Astrocyte (in vitro differentiated cells and primary cell): Measurements from ENCODE around the gene CAMKMT. TPM values are rescaled to one million over a fixed set of nuclear protein-coding genes. Genes with fewer than 3 reads are reported as not detected.
A peak's percentile ranks its signal among the peaks of the same experiment; 100 is the strongest.

Experiments used
- DNase-seq: peaks from one replicate; pipeline ENCODE4 v3.0.0-alpha.2; 2010; ENCODE audit warnings: low read depth
- FAIRE-seq: peaks from 2 replicates; lab custom pipeline; 2011; peaks lifted over from hg19 to GRCh38; lab: Jason Lieb, UNC
- H2AFZ ChIP-seq: 2 replicates; pipeline ENCODE4 v1.6.0; 2012; ENCODE audit warnings: low read depth, low read length, inconsistent platforms
- H3K27ac ChIP-seq: 2 replicates; pipeline ENCODE4 v1.5.1; 2011; ENCODE audit warnings: low read depth, low read length, inconsistent platforms
- H3K27me3 ChIP-seq: 2 replicates; pipeline ENCODE4 v1.6.0; 2011; ENCODE audit warnings: low read length, inconsistent platforms; ENCODE audit not compliant: insufficient read depth
- H3K36me3 ChIP-seq: 2 replicates; pipeline ENCODE4 v1.5.1; 2011; ENCODE audit warnings: low read length, inconsistent platforms; ENCODE audit not compliant: insufficient read depth
- H3K4me1 ChIP-seq: 2 replicates; pipeline ENCODE4 v1.5.1; 2011; ENCODE audit warnings: low read length, inconsistent platforms; ENCODE audit not compliant: insufficient read depth
- H3K4me2 ChIP-seq: 2 replicates; pipeline ENCODE4 v1.6.0; 2012; ENCODE audit warnings: low read length, inconsistent platforms
- H3K4me3 ChIP-seq: 2 replicates; pipeline ENCODE4 v1.5.1; 2011; ENCODE audit warnings: low read depth, mild to moderate bottlenecking, low read length, inconsistent platforms; ENCODE audit not compliant: insufficient read depth
- H3K79me2 ChIP-seq: 2 replicates; pipeline ENCODE4 v1.6.0; 2012; ENCODE audit warnings: mild to moderate bottlenecking, low read length, inconsistent platforms; ENCODE audit not compliant: insufficient read depth
- H3K9ac ChIP-seq: 2 replicates; pipeline ENCODE4 v1.6.0; 2012; ENCODE audit warnings: mild to moderate bottlenecking, low read length, inconsistent platforms
- H3K9me3 ChIP-seq: 2 replicates; pipeline ENCODE4 v1.5.1; 2012; ENCODE audit warnings: low read depth, mild to moderate bottlenecking, low read length, inconsistent platforms; ENCODE audit not compliant: insufficient read depth
- H4K20me1 ChIP-seq: 2 replicates; pipeline ENCODE4 v1.6.0; 2012; ENCODE audit warnings: low read length, inconsistent platforms; ENCODE audit not compliant: insufficient read depth
- H3K27ac Mint-ChIP-seq: one replicate; pipeline ENCODE4 v1.8.0; 2021; ENCODE audit warnings: mild to moderate bottlenecking, mixed read lengths; ENCODE audit not compliant: unreplicated experiment
- H3K27me3 Mint-ChIP-seq: one replicate; pipeline ENCODE4 v1.8.0; 2021; ENCODE audit warnings: low read depth, mixed read lengths; ENCODE audit not compliant: unreplicated experiment
- H3K36me3 Mint-ChIP-seq: one replicate; pipeline ENCODE4 v1.8.0; 2021; ENCODE audit warnings: low read depth, mixed read lengths; ENCODE audit not compliant: unreplicated experiment
- H3K4me1 Mint-ChIP-seq: one replicate; pipeline ENCODE4 v1.8.0; 2021; ENCODE audit warnings: low read depth, mixed read lengths; ENCODE audit not compliant: unreplicated experiment
- H3K4me3 Mint-ChIP-seq: one replicate; pipeline ENCODE4 v1.8.0; 2021; ENCODE audit warnings: mild to moderate bottlenecking, moderate library complexity, mixed read lengths; ENCODE audit not compliant: unreplicated experiment
- H3K9me3 Mint-ChIP-seq: one replicate; pipeline ENCODE4 v1.8.0; 2021; ENCODE audit warnings: mild to moderate bottlenecking, mixed read lengths; ENCODE audit not compliant: unreplicated experiment
- CTCF ChIP-seq: IDR thresholded peaks from 2 replicates; pipeline ENCODE4 v1.5.1; 2011; ENCODE audit warnings: low read depth, mild to moderate bottlenecking, inconsistent platforms, low read length, moderate library complexity; ENCODE audit not compliant: insufficient read depth
- EZH2 ChIP-seq: IDR thresholded peaks from 2 replicates; pipeline ENCODE4 v1.6.1; 2012; ENCODE audit warnings: mild to moderate bottlenecking, low read length, inconsistent platforms; ENCODE audit not compliant: insufficient read depth
- total RNA-seq: library from RNA; stranded (reverse); gene quantifications from 2 replicates; pipeline ENCODE4 v1.2.1, GENCODE V29; 2021

CAMKMT gene
- total RNA-seq, 1 donor from 2014 or later: 9.3 TPM

- Mint-ChIP-seq H3K36me3 (no peaks in the 10 kb centered on the region), H3K4me3 (no peak overlapping the region), H3K4me1 (no peaks in the 10 kb centered on the region), H3K27ac (no peak overlapping the region), H3K9me3 (no peaks in the 10 kb centered on the region), H3K27me3 (no peaks in the 10 kb centered on the region)
- no peaks in the 10 kb centered on the region for H3K4me1 ChIP-seq
- H4K20me1 ChIP-seq: no peaks in the 10 kb centered on the region
- H3K27me3 ChIP-seq: no peaks in the 10 kb centered on the region
- DNase-seq (no peak), FAIRE-seq (no peak)
- H3K27ac ChIP-seq: no peak overlapping the region
- no peaks in the 10 kb centered on the region for H3K9me3 ChIP-seq
- H3K4me3 ChIP-seq: no peak overlapping the region
- H3K79me2 ChIP-seq: no peaks in the 10 kb centered on the region
- TF ChIP-seq CTCF (no peak), EZH2 (no peak)
- H2AFZ ChIP-seq: no peak overlapping the region
- no peak overlapping the region for H3K4me2 ChIP-seq
- H3K36me3 ChIP-seq: no peaks in the 10 kb centered on the region
- no peak overlapping the region for H3K9ac ChIP-seq
These were observed 293.7 kb downstream of the CAMKMT start for GRCh38 chr2:44655401-44655864.

- H3K36me3 ChIP-seq: no peaks in the 10 kb centered on the region
- no peaks in the 10 kb centered on the region for H3K27me3 Mint-ChIP-seq
- TF ChIP-seq EZH2 (no peak), CTCF (no peak)
- H2AFZ ChIP-seq: no peak overlapping the region
- no peak overlapping the region for H3K27ac ChIP-seq
- no peaks in the 10 kb centered on the region for H3K79me2 ChIP-seq
- no peaks in the 10 kb centered on the region for H3K27me3 ChIP-seq
- no peaks in the 10 kb centered on the region for H3K9me3 ChIP-seq
- H3K4me1 Mint-ChIP-seq: no peaks in the 10 kb centered on the region
- no peaks in the 10 kb centered on the region for H3K4me1 ChIP-seq
- H3K4me3 ChIP-seq: no peak overlapping the region
- no peak overlapping the region for H3K4me2 ChIP-seq
- no peaks in the 10 kb centered on the region for H3K36me3 Mint-ChIP-seq
- H3K4me3 Mint-ChIP-seq: no peak overlapping the region
- H3K9ac ChIP-seq: no peak overlapping the region
- FAIRE-seq: no peak
- no peaks in the 10 kb centered on the region for H3K9me3 Mint-ChIP-seq
- H3K27ac Mint-ChIP-seq: no peak overlapping the region
- no peak for DNase-seq
- no peaks in the 10 kb centered on the region for H4K20me1 ChIP-seq
These were observed 294.7 kb downstream of the CAMKMT start for GRCh38 chr2:44656460-44656859.

GRCh38 chr2:44663471-44664073 lies 301.8 kb downstream of the CAMKMT start:
- H3K4me3 ChIP-seq: no peak overlapping the region
- FAIRE-seq (no peak), DNase-seq (peak; percentile 56)
- no peaks in the 10 kb centered on the region for H4K20me1 ChIP-seq
- no peaks in the 10 kb centered on the region for H3K4me1 ChIP-seq
- no peak overlapping the region for H3K9ac ChIP-seq
- no peak for TF ChIP-seq CTCF
- TF ChIP-seq EZH2: no peak
- H3K27ac ChIP-seq: no peak overlapping the region
- no peaks in the 10 kb centered on the region for H3K79me2 ChIP-seq
- H3K27me3 ChIP-seq: no peaks in the 10 kb centered on the region
- no peak overlapping the region for H3K4me3 Mint-ChIP-seq
- H3K36me3 Mint-ChIP-seq: no peaks in the 10 kb centered on the region
- no peaks in the 10 kb centered on the region for H3K9me3 ChIP-seq
- H3K27ac Mint-ChIP-seq: no peak overlapping the region
- H3K27me3 Mint-ChIP-seq: no peaks in the 10 kb centered on the region
- peaks cover 2% of the 10 kb centered on the region for H3K4me1 Mint-ChIP-seq
- no peak overlapping the region for H2AFZ ChIP-seq
- no peak overlapping the region for H3K4me2 ChIP-seq
- H3K9me3 Mint-ChIP-seq: peaks cover 4% of the 10 kb centered on the region
- no peaks in the 10 kb centered on the region for H3K36me3 ChIP-seq
